ENCODE measurements around the gene UGT1A7. TPM values are rescaled to one million over a fixed set of nuclear protein-coding genes. Genes with fewer than 3 reads are reported as not detected.
"Not testable (repeated sequence)": the region's sequence is repeated elsewhere in the genome, so short reads cannot be mapped to it uniquely, and the experiment has no call there.

Gene UGT1A7
- total RNA-seq, 4 donors from 2014 or later: 0.21 to 6.9 (median 1.6) TPM

GRCh38 chr2:233718552-233718951 lies 36.9 kb downstream of the UGT1A7 start, which contains the start of gene UGT1A4:
TSS of gene UGT1A4 (plus strand) at chr2:233718736. CDS start at chr2:233718821, 85 bp downstream.
- intact Hi-C loops (cut with DNase I; ENCODE audit: low total_unique reads): no loop called here
- no peak for DNase-seq (ENCODE audit: low spot score in 2 of 2)
- 80 to 87% methylated on average over 7 of the region's 7 CpGs for WGBS, 2 donors
- TF ChIP-seq CTCF (IDR thresholded peaks at IDR 0.05) (no peak), POLR2A (IDR thresholded peaks at IDR 0.05) (no peak)
- no peak within 1 kb of the TSS for H3K4me3 ChIP-seq (ENCODE audit: low read depth, poor library complexity, severe bottlenecking)

- no peak within 1 kb of the TSS for H3K4me3 ChIP-seq (ENCODE audit: low read depth, poor library complexity, severe bottlenecking)
- intact Hi-C loops (cut with DNase I; ENCODE audit: low total_unique reads): no loop called here
- WGBS, 2 donors: 70 to 83% methylated on average over 8 of the region's 8 CpGs
- no peak for DNase-seq (ENCODE audit: low spot score in 2 of 2)
- TF ChIP-seq CTCF (IDR thresholded peaks at IDR 0.05) (no peak), POLR2A (IDR thresholded peaks at IDR 0.05) (no peak)
Observed at GRCh38 chr2:233728723-233729301, 47.1 kb downstream of the UGT1A7 start, which contains the start of gene UGT1A3. TSS of gene UGT1A3 (plus strand) at chr2:233729042. CDS start at chr2:233729127, 85 bp downstream.

- DNase-seq (ENCODE audit: low spot score in 2 of 2); H3K4me3 ChIP-seq (ENCODE audit: low read depth, poor library complexity, severe bottlenecking); intact Hi-C loops (cut with DNase I; ENCODE audit: low total_unique reads): not testable (repeated sequence)
- 82 to 86% methylated on average over 11 to 14 of the region's 14 CpGs for WGBS, 2 donors
Observed at GRCh38 chr2:233736868-233737653, 55.4 kb downstream of the UGT1A7 start.

GRCh38 chr2:233740870-233741269 lies 59.2 kb downstream of the UGT1A7 start:
- no peak for DNase-seq (ENCODE audit: low spot score in 2 of 2)
- intact Hi-C loops (cut with DNase I; ENCODE audit: low total_unique reads): no loop called here
- H3K4me3 ChIP-seq (ENCODE audit: low read depth, poor library complexity, severe bottlenecking): no peak overlapping the region
- TF ChIP-seq POLR2A (IDR thresholded peaks at IDR 0.05) (no peak), CTCF (IDR thresholded peaks at IDR 0.05) (no peak)
- WGBS, 2 donors: 71 to 78% methylated on average over 2 of the region's 2 CpGs

GRCh38 chr2:233743464-233744259 lies 62.0 kb downstream of the UGT1A7 start:
- TF ChIP-seq CTCF (IDR thresholded peaks at IDR 0.05): no peak
- TF ChIP-seq POLR2A (IDR thresholded peaks at IDR 0.05): no peak
- DNase-seq (ENCODE audit: low spot score in 2 of 2): no peak
- intact Hi-C loops (cut with DNase I; ENCODE audit: low total_unique reads): no loop called here
- H3K4me3 ChIP-seq (ENCODE audit: low read depth, poor library complexity, severe bottlenecking): no peak overlapping the region
- WGBS, 2 donors: 94 to 96% methylated on average over 36 to 42 of the region's 46 CpGs
